Medulla oblongata (tissue), 1 donor: Measurements from ENCODE around the gene PPARG.
"Not testable (repeated sequence)": the region's sequence is repeated elsewhere in the genome, so short reads cannot be mapped to it uniquely, and the experiment has no call there.

Source experiments
- DNase-seq: peaks from one replicate; pipeline ENCODE4 v3.0.0-alpha.2; 2015; ENCODE audit errors: extremely low spot score

The PPARG gene

GRCh38 chr3:12440927-12441714 lies 152.3 kb downstream of the PPARG start:
- DNase-seq, result peak; percentile 14

GRCh38 chr3:12442654-12443501 lies 154.0 kb downstream of the PPARG start:
- no peak for DNase-seq

GRCh38 chr3:12443781-12444522 lies 155.1 kb downstream of the PPARG start:
- no peak for DNase-seq

- DNase-seq, result no peak
Observed at GRCh38 chr3:12444582-12445471, 156.0 kb downstream of the PPARG start.

GRCh38 chr3:12445523-12446240 lies 156.8 kb downstream of the PPARG start:
- DNase-seq, result no peak

DNA sequence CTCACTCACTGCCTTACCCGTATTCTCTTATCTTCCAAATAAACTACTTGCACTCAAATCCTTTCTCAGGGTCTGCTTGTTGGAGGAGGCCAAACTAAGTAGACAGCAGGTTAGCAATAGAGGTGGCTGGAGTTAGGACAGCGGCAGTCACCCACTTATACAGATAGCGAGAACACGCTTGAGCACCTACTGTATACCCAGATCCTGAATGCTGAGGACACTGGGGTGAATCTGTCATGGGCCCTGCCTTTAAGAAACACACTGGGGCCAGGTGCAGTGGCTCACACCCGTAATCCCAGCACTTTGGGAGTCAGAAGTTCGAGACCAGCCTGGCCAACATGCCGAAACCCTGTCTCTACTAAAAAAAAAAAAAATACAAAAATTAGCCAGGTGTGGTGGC lies 157.4 kb downstream of the PPARG start:
- DNase-seq, result no peak

DNA sequence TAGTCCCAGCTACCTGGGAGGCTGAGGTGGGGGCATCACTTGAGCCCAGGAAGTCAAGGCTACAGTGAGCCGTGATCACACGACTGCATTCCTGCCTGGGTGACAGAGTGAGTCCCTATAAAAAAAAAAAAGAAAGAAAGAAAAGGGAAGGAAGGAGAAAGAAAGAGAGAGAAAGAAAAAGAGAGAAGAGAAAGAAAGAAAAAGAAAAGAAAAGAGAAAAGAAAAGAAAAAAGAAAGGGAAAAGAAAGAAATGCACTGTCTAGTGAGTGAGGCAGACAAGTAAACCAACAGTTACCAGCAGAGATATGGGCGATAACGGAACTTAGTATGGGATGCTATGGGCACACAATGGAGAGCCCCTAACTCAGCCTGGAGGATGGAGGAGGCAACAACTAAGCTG lies 158.2 kb downstream of the PPARG start:
- no peak for DNase-seq

- DNase-seq, result not testable (repeated sequence)
Observed at GRCh38 chr3:12448404-12449202, 159.7 kb downstream of the PPARG start.

- no peak for DNase-seq
Observed at GRCh38 chr3:12449889-12450682, 161.2 kb downstream of the PPARG start.

DNA sequence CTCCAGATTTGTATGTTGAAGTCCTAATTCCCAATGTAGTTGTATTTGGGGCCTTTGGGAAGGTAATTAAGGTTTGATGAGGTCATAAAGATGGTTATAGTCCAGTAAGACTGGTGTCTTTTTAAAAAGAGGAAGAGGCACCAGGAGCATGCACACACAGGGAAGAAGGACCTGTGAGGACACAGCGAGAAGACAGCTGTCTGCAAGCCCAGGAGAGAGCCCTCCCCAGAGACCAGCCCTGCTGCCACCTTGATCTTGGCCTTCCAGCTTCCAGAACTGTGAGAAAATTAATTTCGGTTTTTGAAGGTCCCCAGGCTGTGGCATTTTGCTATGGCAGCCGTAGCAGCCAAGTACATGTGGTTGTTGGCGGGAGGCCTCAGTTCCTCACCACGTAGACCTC lies 162.6 kb downstream of the PPARG start:
- DNase-seq, result no peak

DNA sequence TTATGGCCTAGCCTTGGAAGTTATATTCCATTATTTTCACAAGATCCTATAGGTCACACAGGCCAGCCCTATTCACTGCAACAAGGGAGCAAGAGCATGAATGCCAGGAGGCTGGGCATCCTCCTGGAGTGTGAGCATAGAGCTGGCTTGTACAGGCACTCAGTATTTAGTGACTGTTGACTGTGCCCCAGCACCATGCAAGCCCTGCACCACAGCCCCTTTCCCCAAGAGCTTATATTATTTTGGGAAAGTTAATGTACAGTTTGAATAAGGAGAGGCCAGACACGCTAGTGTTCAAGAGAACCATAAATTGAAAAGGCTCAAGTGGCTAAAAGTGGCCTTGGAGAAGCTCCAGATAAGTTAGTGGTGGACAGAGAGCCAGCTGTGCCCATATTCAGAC lies 163.1 kb downstream of the PPARG start:
- DNase-seq, result no peak

- DNase-seq, result no peak
Observed at GRCh38 chr3:12452361-12453330, 163.8 kb downstream of the PPARG start.

GRCh38 chr3:12454076-12454815 lies 165.4 kb downstream of the PPARG start:
- DNase-seq, result no peak

- no peak for DNase-seq
Observed at GRCh38 chr3:12454816-12455121, 165.9 kb downstream of the PPARG start.

DNA sequence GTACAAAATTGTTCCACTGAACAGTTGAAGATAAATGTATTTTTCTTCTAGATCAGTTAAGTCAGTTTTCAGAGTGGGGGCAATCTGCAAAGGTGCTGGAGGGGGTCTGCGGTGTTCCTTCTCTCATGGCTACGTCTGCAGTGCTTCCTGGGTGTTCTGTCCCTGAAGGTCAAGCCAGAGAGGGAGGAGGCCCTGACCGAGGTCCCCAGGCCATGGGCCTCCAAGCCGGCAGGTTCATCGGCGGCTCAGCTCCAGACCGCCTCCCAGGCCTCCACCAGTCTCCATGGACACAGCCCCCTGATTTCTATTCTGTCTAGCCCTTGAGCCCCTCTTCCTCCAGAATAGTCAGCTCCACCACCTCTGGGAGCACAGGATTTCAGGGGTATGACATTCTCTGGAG lies 166.9 kb downstream of the PPARG start:
- DNase-seq, result no peak

DNA sequence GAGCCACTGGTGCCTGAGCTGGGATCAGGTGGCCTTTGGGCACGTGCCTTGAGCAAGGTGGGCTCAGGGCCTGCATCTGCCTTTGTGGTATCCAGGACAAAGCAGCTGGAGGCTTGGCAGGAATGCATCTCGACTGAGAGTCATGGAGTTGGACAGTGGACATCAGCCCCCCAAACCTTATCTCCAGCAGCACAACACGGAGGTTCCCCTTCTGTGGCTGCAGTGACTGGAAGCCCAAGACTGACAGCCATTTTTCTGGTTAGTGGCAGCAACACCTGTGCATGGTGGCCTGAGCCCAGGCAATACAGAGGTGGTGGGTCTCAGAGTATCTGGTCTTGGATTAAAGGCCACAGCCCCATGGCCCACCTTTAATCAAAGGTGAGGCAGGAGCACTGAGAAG lies 167.6 kb downstream of the PPARG start:
- no peak for DNase-seq

GRCh38 chr3:12457380-12457779 lies 168.5 kb downstream of the PPARG start:
- DNase-seq, result not testable (repeated sequence)
